Parathyroid adenoma (tissue), 2 donors: Measurements from ENCODE around the gene RNU7-1.

ENCODE experiments used
- H2AFZ ChIP-seq: fragments of 300-600 bp; sonication (generic); one replicate; pipeline ENCODE4 v1.7.0; 2017; ENCODE audit warnings: antibody characterized with exemption, mild to moderate bottlenecking
- H3K27ac ChIP-seq: fragments of 300-600 bp; sonication (generic); one replicate; pipeline ENCODE4 v1.7.0; 2017
- H3K27me3 ChIP-seq: fragments of 300-600 bp; sonication (generic); one replicate; pipeline ENCODE4 v1.7.0; 2017; ENCODE audit warnings: low read length; ENCODE audit not compliant: control insufficient read depth, insufficient read depth
- H3K36me3 ChIP-seq: fragments of 300-600 bp; sonication (generic); one replicate; pipeline ENCODE4 v1.7.0; 2017; ENCODE audit warnings: low read length; ENCODE audit not compliant: control insufficient read depth, insufficient read depth
- H3K4me1 ChIP-seq: fragments of 300-600 bp; sonication (generic); one replicate; pipeline ENCODE4 v1.7.0; 2017; ENCODE audit warnings: control low read depth
- H3K4me2 ChIP-seq: fragments of 300-600 bp; sonication (generic); one replicate; pipeline ENCODE4 v1.7.0; 2017; ENCODE audit warnings: low read length
- H3K4me3 ChIP-seq: fragments of 300-600 bp; sonication (generic); one replicate; pipeline ENCODE4 v1.7.0; 2017; ENCODE audit warnings: low read depth, low read length
- H3K79me2 ChIP-seq: fragments of 300-600 bp; sonication (generic); one replicate; pipeline ENCODE4 v1.7.0; 2017; ENCODE audit warnings: control low read depth
- H3K9ac ChIP-seq: fragments of 300-600 bp; sonication (generic); one replicate; pipeline ENCODE4 v1.7.0; 2017; ENCODE audit warnings: mild to moderate bottlenecking
- H3K9me3 ChIP-seq: fragments of 300-600 bp; sonication (generic); one replicate; pipeline ENCODE4 v1.7.0; 2017; ENCODE audit warnings: low read length; ENCODE audit not compliant: control insufficient read depth
- CTCF ChIP-seq: fragments of 300-600 bp; sonication (generic); IDR thresholded peaks from one replicate; pipeline ENCODE4 v1.7.0; 2017; ENCODE audit warnings: antibody characterized with exemption, mild to moderate bottlenecking
- donor health status: primary hyperparathyroidism.

The RNU7-1 gene

GRCh38 chr12:6966351-6966750, 22.7 kb downstream of the RNU7-1 start:
- Histone ChIP-seq H3K9me3 (no peaks in the 10 kb centered on the region), H3K27ac (no peak overlapping the region), H3K9ac (no peak overlapping the region), H2AFZ (no peak overlapping the region), H3K36me3 (no peaks in the 10 kb centered on the region), H3K4me3 (no peak overlapping the region), H3K4me1 (peaks cover 26% of the 10 kb centered on the region), H3K4me2 (no peak overlapping the region), H3K79me2 (peaks cover 61% of the 10 kb centered on the region), H3K27me3 (no peaks in the 10 kb centered on the region)
- TF ChIP-seq CTCF: no peak

- Histone ChIP-seq H2AFZ (no peak overlapping the region), H3K27ac (no peak overlapping the region), H3K9me3 (no peaks in the 10 kb centered on the region), H3K4me2 (no peak overlapping the region), H3K9ac (no peak overlapping the region), H3K4me1 (peaks cover 24% of the 10 kb centered on the region), H3K4me3 (no peak overlapping the region), H3K36me3 (no peaks in the 10 kb centered on the region), H3K79me2 (peaks cover 64% of the 10 kb centered on the region), H3K27me3 (no peaks in the 10 kb centered on the region)
- TF ChIP-seq CTCF: no peak
These were observed 24.1 kb downstream of the RNU7-1 start for GRCh38 chr12:6967651-6968100.

GRCh38 chr12:6968426-6968825, 24.8 kb downstream of the RNU7-1 start:
- H3K9ac ChIP-seq: no peak overlapping the region
- TF ChIP-seq CTCF: no peak
- no peak overlapping the region for H3K27ac ChIP-seq
- peak overlapping the region; percentile 96 for H3K4me3 ChIP-seq
- peaks cover 23% of the 10 kb centered on the region for H3K4me1 ChIP-seq
- H3K27me3 ChIP-seq: no peaks in the 10 kb centered on the region
- H3K79me2 ChIP-seq: peaks cover 60% of the 10 kb centered on the region
- no peaks in the 10 kb centered on the region for H3K36me3 ChIP-seq
- no peaks in the 10 kb centered on the region for H3K9me3 ChIP-seq
- H2AFZ ChIP-seq: no peak overlapping the region
- no peak overlapping the region for H3K4me2 ChIP-seq

- Histone ChIP-seq H2AFZ (peak overlapping the region; percentile 71), H3K4me3 (peak overlapping the region; percentile 96), H3K4me2 (peak overlapping the region; percentile 69), H3K27ac (peak overlapping the region; percentile 78), H3K27me3 (no peaks in the 10 kb centered on the region), H3K4me1 (peaks cover 15% of the 10 kb centered on the region), H3K36me3 (no peaks in the 10 kb centered on the region), H3K79me2 (peaks cover 45% of the 10 kb centered on the region), H3K9ac (peak overlapping the region; percentile 77), H3K9me3 (no peaks in the 10 kb centered on the region)
- TF ChIP-seq CTCF: no peak
These were observed 26.5 kb downstream of the RNU7-1 start for GRCh38 chr12:6970096-6970527.

- no peak overlapping the region for H3K4me2 ChIP-seq
- no peak overlapping the region for H3K9ac ChIP-seq
- H3K36me3 ChIP-seq: no peaks in the 10 kb centered on the region
- TF ChIP-seq CTCF: no peak
- H3K27me3 ChIP-seq: no peaks in the 10 kb centered on the region
- H3K27ac ChIP-seq: no peak overlapping the region
- H2AFZ ChIP-seq: no peak overlapping the region
- H3K4me1 ChIP-seq: peaks cover 8% of the 10 kb centered on the region
- no peak overlapping the region for H3K4me3 ChIP-seq
- peaks cover 14% of the 10 kb centered on the region for H3K79me2 ChIP-seq
- H3K9me3 ChIP-seq: no peaks in the 10 kb centered on the region
These were observed 30.6 kb downstream of the RNU7-1 start for GRCh38 chr12:6974180-6974579.
